Neuron (in vitro differentiated cells): ENCODE data around the gene YJEFN3.

Experiments used
- H2AFZ ChIP-seq: one replicate; pipeline ENCODE4 v1.6.1; 2013; ENCODE audit warnings: low read depth, mild to moderate bottlenecking, inconsistent platforms, low read length, moderate library complexity
- H3K27me3 ChIP-seq: one replicate; pipeline ENCODE4 v1.6.1; 2013; ENCODE audit warnings: low read length; ENCODE audit not compliant: insufficient read depth
- H3K36me3 ChIP-seq: one replicate; pipeline ENCODE4 v1.6.1; 2013; ENCODE audit warnings: low read length; ENCODE audit not compliant: insufficient read depth
- H3K4me1 ChIP-seq: one replicate; pipeline ENCODE4 v1.6.1; 2013; ENCODE audit warnings: low read length; ENCODE audit not compliant: insufficient read depth
- H3K4me3 ChIP-seq: 2 replicates; pipeline ENCODE4 v1.5.1; 2013; ENCODE audit warnings: mild to moderate bottlenecking, low read length, moderate library complexity
- H3K9me3 ChIP-seq: one replicate; pipeline ENCODE4 v1.6.1; 2013; ENCODE audit warnings: low read length

YJEFN3 gene

GRCh38 chr19:19528721-19529490 lies at the start of gene YJEFN3:
YJEFN3 (plus strand) TSS chr19:19528911; CDS start chr19:19528933, 22 bp downstream.
- H3K36me3 ChIP-seq, result peaks cover 48% of the 10 kb centered on the region
- peaks cover 16% of the 10 kb centered on the region for H3K4me1 ChIP-seq
- H3K27me3 ChIP-seq, result no peaks in the 10 kb centered on the region
- H3K9me3 ChIP-seq, result no peaks in the 10 kb centered on the region
- H2AFZ ChIP-seq, result no peak within 1 kb of the TSS
- H3K4me3 ChIP-seq, result no peak within 1 kb of the TSS

GRCh38 chr19:19480688-19481087 lies 48.0 kb upstream of the YJEFN3 start:
- Histone ChIP-seq H3K27me3 (no peaks in the 10 kb centered on the region), H3K4me1 (peaks cover 6% of the 10 kb centered on the region), H3K4me3 (no peak overlapping the region), H3K36me3 (peaks cover 22% of the 10 kb centered on the region), H3K9me3 (no peaks in the 10 kb centered on the region), H2AFZ (no peak overlapping the region)

- Histone ChIP-seq H3K9me3 (no peaks in the 10 kb centered on the region), H3K4me3 (no peak overlapping the region), H2AFZ (no peak overlapping the region), H3K27me3 (no peaks in the 10 kb centered on the region), H3K36me3 (peaks cover 22% of the 10 kb centered on the region), H3K4me1 (peaks cover 16% of the 10 kb centered on the region)
Measured at GRCh38 chr19:19482809-19483596, 45.7 kb upstream of the YJEFN3 start.

- no peak overlapping the region for H2AFZ ChIP-seq
- no peaks in the 10 kb centered on the region for H3K9me3 ChIP-seq
- H3K27me3 ChIP-seq, result no peaks in the 10 kb centered on the region
- peaks cover 18% of the 10 kb centered on the region for H3K36me3 ChIP-seq
- no peak overlapping the region for H3K4me3 ChIP-seq
- H3K4me1 ChIP-seq, result peaks cover 39% of the 10 kb centered on the region
Measured at GRCh38 chr19:19485161-19485997, 43.3 kb upstream of the YJEFN3 start.

- H2AFZ ChIP-seq, result no peak overlapping the region
- peaks cover 39% of the 10 kb centered on the region for H3K4me1 ChIP-seq
- peaks cover 16% of the 10 kb centered on the region for H3K36me3 ChIP-seq
Measured at GRCh38 chr19:19485998-19486290, 42.8 kb upstream of the YJEFN3 start.

GRCh38 chr19:19486343-19487076 lies 42.2 kb upstream of the YJEFN3 start:
- Histone ChIP-seq H3K36me3 (peaks cover 13% of the 10 kb centered on the region), H3K27me3 (no peaks in the 10 kb centered on the region), H3K9me3 (no peaks in the 10 kb centered on the region), H2AFZ (no peak overlapping the region), H3K4me3 (no peak overlapping the region), H3K4me1 (peaks cover 39% of the 10 kb centered on the region)

More at GRCh38 chr19:19485998-19486290, 42.8 kb upstream of the YJEFN3 start:
- no peaks in the 10 kb centered on the region for H3K27me3 ChIP-seq
- H3K9me3 ChIP-seq, result no peaks in the 10 kb centered on the region
- no peak overlapping the region for H3K4me3 ChIP-seq

GRCh38 chr19:19487077-19487949 lies 41.4 kb upstream of the YJEFN3 start:
- H2AFZ ChIP-seq, result no peak overlapping the region
- H3K4me1 ChIP-seq, result peaks cover 38% of the 10 kb centered on the region
- H3K4me3 ChIP-seq, result no peak overlapping the region
- peaks cover 19% of the 10 kb centered on the region for H3K36me3 ChIP-seq
- H3K27me3 ChIP-seq, result no peaks in the 10 kb centered on the region
- no peaks in the 10 kb centered on the region for H3K9me3 ChIP-seq

- Histone ChIP-seq H3K36me3 (peaks cover 19% of the 10 kb centered on the region), H3K9me3 (no peaks in the 10 kb centered on the region), H3K4me1 (peaks cover 37% of the 10 kb centered on the region), H3K27me3 (no peaks in the 10 kb centered on the region), H2AFZ (no peak overlapping the region), H3K4me3 (no peak overlapping the region)
Measured at GRCh38 chr19:19487950-19488874, 40.5 kb upstream of the YJEFN3 start.

GRCh38 chr19:19488875-19489690 lies 39.6 kb upstream of the YJEFN3 start:
- Histone ChIP-seq H3K36me3 (peaks cover 25% of the 10 kb centered on the region), H3K27me3 (no peaks in the 10 kb centered on the region), H2AFZ (no peak overlapping the region), H3K9me3 (no peaks in the 10 kb centered on the region), H3K4me3 (no peak overlapping the region), H3K4me1 (peaks cover 37% of the 10 kb centered on the region)

- H3K4me3 ChIP-seq, result no peak overlapping the region
- H3K4me1 ChIP-seq, result peaks cover 37% of the 10 kb centered on the region
- no peak overlapping the region for H2AFZ ChIP-seq
- H3K27me3 ChIP-seq, result no peaks in the 10 kb centered on the region
- no peaks in the 10 kb centered on the region for H3K9me3 ChIP-seq
- H3K36me3 ChIP-seq, result peaks cover 32% of the 10 kb centered on the region
Measured at GRCh38 chr19:19489804-19490204, 38.9 kb upstream of the YJEFN3 start.
